ENCODE data around the gene BATF3.

BATF3 gene

DNA sequence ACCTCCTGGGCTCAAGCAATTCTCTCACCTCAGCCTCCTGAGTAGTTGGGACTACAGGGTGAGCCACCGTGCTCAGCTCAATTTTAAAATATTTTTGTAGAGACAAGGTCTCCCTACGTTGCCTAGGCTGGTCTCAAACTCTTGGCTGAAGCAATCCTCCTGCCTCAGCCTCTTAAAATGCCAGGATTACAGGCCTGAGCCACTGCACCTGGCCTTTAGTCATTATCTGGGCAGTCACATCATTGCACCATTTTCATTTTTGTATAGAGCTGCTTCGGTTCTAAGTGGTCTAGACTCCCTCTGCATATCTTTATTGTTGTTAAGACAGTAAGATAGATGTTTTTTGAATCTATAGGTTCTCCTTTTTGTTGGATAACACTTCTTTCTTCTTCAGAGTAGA lies 51.2 kb downstream of the BATF3 start:
- TF ChIP-seq, protein P1, sequence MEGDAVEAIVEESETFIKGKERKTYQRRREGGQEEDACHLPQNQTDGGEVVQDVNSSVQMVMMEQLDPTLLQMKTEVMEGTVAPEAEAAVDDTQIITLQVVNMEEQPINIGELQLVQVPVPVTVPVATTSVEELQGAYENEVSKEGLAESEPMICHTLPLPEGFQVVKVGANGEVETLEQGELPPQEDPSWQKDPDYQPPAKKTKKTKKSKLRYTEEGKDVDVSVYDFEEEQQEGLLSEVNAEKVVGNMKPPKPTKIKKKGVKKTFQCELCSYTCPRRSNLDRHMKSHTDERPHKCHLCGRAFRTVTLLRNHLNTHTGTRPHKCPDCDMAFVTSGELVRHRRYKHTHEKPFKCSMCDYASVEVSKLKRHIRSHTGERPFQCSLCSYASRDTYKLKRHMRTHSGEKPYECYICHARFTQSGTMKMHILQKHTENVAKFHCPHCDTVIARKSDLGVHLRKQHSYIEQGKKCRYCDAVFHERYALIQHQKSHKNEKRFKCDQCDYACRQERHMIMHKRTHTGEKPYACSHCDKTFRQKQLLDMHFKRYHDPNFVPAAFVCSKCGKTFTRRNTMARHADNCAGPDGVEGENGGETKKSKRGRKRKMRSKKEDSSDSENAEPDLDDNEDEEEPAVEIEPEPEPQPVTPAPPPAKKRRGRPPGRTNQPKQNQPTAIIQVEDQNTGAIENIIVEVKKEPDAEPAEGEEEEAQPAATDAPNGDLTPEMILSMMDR (IDR thresholded peaks at IDR 0.05), result no peak
- no peak overlapping the region for H2AFZ ChIP-seq
- no peak overlapping the region for H3K4me2 ChIP-seq (ENCODE audit: low read length)
- H3K36me3 ChIP-seq (ENCODE audit: control insufficient read depth, insufficient read depth, low read length), result no peaks in the 10 kb centered on the region
- no peaks in the 10 kb centered on the region for H3K27me3 ChIP-seq (ENCODE audit: control insufficient read depth, insufficient read depth, low read length)
- H3K27ac ChIP-seq, result no peak overlapping the region
- H3K4me3 ChIP-seq (ENCODE audit: low read depth, low read length), result no peak overlapping the region
- no peak overlapping the region for H3K9ac ChIP-seq
- H3K79me2 ChIP-seq, result no peaks in the 10 kb centered on the region
- H3K9me3 ChIP-seq (ENCODE audit: control insufficient read depth, low read length), result no peaks in the 10 kb centered on the region
- no peaks in the 10 kb centered on the region for H3K4me1 ChIP-seq

- Histone ChIP-seq H3K4me1 (no peaks in the 10 kb centered on the region), H3K27ac (no peak overlapping the region), H3K36me3 (ENCODE audit: control insufficient read depth, insufficient read depth, low read length) (no peaks in the 10 kb centered on the region), H3K9ac (no peak overlapping the region), H3K4me3 (ENCODE audit: low read depth, low read length) (no peak overlapping the region), H3K9me3 (ENCODE audit: control insufficient read depth, low read length) (no peaks in the 10 kb centered on the region), H3K27me3 (ENCODE audit: control insufficient read depth, insufficient read depth, low read length) (no peaks in the 10 kb centered on the region), H2AFZ (no peak overlapping the region), H3K4me2 (ENCODE audit: low read length) (no peak overlapping the region), H3K79me2 (no peaks in the 10 kb centered on the region)
- TF ChIP-seq, protein P1 (IDR thresholded peaks at IDR 0.05), result no peak
These were observed 52.6 kb downstream of the BATF3 start for GRCh38 chr1:212647004-212647403.

- Histone ChIP-seq H3K36me3 (ENCODE audit: control insufficient read depth, insufficient read depth, low read length) (no peaks in the 10 kb centered on the region), H3K9ac (no peak overlapping the region), H3K4me1 (no peaks in the 10 kb centered on the region), H3K4me3 (ENCODE audit: low read depth, low read length) (no peak overlapping the region), H2AFZ (no peak overlapping the region), H3K27me3 (ENCODE audit: control insufficient read depth, insufficient read depth, low read length) (no peaks in the 10 kb centered on the region), H3K9me3 (ENCODE audit: control insufficient read depth, low read length) (no peaks in the 10 kb centered on the region), H3K79me2 (no peaks in the 10 kb centered on the region), H3K4me2 (ENCODE audit: low read length) (no peak overlapping the region), H3K27ac (no peak overlapping the region)
- TF ChIP-seq, protein P1 (IDR thresholded peaks at IDR 0.05), result no peak
These were observed 53.1 kb downstream of the BATF3 start for GRCh38 chr1:212646588-212646987.

DNA sequence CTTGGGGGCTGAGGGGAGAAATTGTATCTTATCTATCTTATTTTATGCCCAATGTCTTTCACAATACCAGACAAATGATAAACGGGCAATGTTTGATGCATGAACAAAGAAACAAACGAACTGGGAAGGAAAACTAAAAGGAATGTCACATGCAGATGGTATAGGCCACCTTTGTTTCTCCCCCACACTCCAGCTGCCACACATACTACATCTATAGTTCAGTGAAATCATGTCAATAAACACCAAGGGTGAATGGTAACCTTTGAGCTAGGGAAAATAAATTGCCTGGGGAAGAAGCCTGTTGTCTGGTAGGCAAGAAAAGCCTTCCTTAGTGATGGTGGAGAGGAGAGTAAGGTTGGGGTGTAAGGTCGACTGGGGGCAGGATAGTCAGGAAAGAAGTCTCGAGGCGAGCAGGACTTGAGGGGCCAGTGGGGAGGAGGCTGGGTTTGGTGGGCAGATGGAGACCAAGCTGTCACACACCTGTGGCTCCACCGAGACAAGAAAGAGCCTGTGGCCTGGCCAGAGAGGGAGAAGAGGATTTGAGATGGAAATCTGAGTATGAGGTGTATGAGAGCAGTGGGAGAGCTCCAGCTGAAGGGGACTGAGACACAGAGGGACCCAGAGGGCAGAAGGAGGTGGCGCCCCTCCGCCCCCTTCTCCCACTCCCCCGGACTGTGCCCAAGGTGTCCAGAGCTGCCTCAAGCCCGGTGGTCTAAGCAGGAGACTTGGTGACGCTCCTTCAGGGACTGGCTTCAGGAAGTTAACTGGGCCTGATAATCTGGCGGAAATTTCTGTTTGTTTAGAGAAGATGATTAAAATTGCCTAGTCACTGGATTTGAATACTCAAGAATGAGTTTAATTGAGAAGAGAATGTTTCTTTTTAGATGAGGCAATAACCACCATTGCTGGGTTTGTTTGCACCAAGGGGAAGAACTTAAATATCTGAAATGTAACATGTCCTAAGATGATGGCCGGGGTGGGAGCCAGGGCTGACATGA lies 53.8 kb downstream of the BATF3 start:
- TF ChIP-seq, protein P1 (IDR thresholded peaks at IDR 0.05), result no peak
- no peaks in the 10 kb centered on the region for H3K9me3 ChIP-seq (ENCODE audit: control insufficient read depth, low read length)
- H3K27ac ChIP-seq, result no peak overlapping the region
- no peak overlapping the region for H2AFZ ChIP-seq
- H3K79me2 ChIP-seq, result no peaks in the 10 kb centered on the region
- H3K4me1 ChIP-seq, result no peaks in the 10 kb centered on the region
- no peak overlapping the region for H3K4me2 ChIP-seq (ENCODE audit: low read length)
- no peaks in the 10 kb centered on the region for H3K27me3 ChIP-seq (ENCODE audit: control insufficient read depth, insufficient read depth, low read length)
- no peaks in the 10 kb centered on the region for H3K36me3 ChIP-seq (ENCODE audit: control insufficient read depth, insufficient read depth, low read length)
- no peak overlapping the region for H3K9ac ChIP-seq
- no peak overlapping the region for H3K4me3 ChIP-seq (ENCODE audit: low read depth, low read length)

Measured in parathyroid adenoma (tissue), 2 donors.